ENCODE results near the gene GPD1L. TPM values are rescaled to one million over a fixed set of nuclear protein-coding genes. Genes with fewer than 3 reads are reported as not detected.

The GPD1L gene
- total and polyA plus RNA-seq, 2 of the 13 experiments (the other 11 are each of a cell fraction or from before 2014, with no cell fraction given): 4.9 to 13.7 TPM

- Histone ChIP-seq H3K79me2 (ENCODE audit: insufficient read depth, low read length) (no peaks in the 10 kb centered on the region), H3K9ac (ENCODE audit: insufficient read depth, low read depth, low read length) (no peak overlapping the region), H4K20me1 (ENCODE audit: insufficient read depth, low read length) (no peaks in the 10 kb centered on the region), H3K36me3 (replicated peaks in 1 of 2; ENCODE audit: control insufficient read depth in 1 of 2, insufficient read depth in 2 of 2, low read length in 2 of 2) (no peaks in the 10 kb centered on the region), H3K9me3 (ENCODE audit: low read length) (0 out of 2 replicates have a peak, but pooled peaks cover 6% of the 10 kb centered on the region), H3K27me3 (ENCODE audit: control insufficient read depth in 1 of 2, insufficient read depth in 2 of 2, low read length in 2 of 2) (no peaks in the 10 kb centered on the region), H3K4me1 (ENCODE audit: insufficient read depth, low read length) (peaks cover 47% of the 10 kb centered on the region), H3K4me2 (ENCODE audit: low read depth, low read length) (no peak overlapping the region), H3K27ac (ENCODE audit: extremely low read length, insufficient read depth, low read length) (peak overlapping the region; percentile 58), H2AFZ (ENCODE audit: low read length) (no peak overlapping the region), H3K4me3 (replicated peaks in 1 of 3; ENCODE audit: insufficient read depth in 1 of 3, low read depth in 2 of 3, low read length in 3 of 3) (no peak overlapping the region)
- FAIRE-seq: no peak
- TF ChIP-seq, protein P1, sequence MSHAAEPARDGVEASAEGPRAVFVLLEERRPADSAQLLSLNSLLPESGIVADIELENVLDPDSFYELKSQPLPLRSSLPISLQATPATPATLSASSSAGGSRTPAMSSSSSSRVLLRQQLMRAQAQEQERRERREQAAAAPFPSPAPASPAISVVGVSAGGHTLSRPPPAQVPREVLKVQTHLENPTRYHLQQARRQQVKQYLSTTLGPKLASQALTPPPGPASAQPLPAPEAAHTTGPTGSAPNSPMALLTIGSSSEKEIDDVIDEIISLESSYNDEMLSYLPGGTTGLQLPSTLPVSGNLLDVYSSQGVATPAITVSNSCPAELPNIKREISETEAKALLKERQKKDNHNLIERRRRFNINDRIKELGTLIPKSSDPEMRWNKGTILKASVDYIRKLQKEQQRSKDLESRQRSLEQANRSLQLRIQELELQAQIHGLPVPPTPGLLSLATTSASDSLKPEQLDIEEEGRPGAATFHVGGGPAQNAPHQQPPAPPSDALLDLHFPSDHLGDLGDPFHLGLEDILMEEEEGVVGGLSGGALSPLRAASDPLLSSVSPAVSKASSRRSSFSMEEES (CRISPR knock-in tag; IDR thresholded peaks at IDR 0.05): no peak
- TF ChIP-seq ZNF598 (CRISPR knock-in tag; IDR thresholded peaks at IDR 0.05; ENCODE audit: borderline replicate concordance): no peak
- no peak for TF ChIP-seq MAFK (conservative IDR thresholded peaks at IDR 0.05 in 1 of 2, IDR thresholded peaks at IDR 0.05 in 1 of 2; ENCODE audit: low read length in 2 of 2)
- no peak for TF ChIP-seq JUND (CRISPR knock-in tag; IDR thresholded peaks at IDR 0.05)
- TF ChIP-seq KLF16 (CRISPR knock-in tag; IDR thresholded peaks at IDR 0.05): no peak
- TF ChIP-seq ZNF567 (CRISPR knock-in tag; IDR thresholded peaks at IDR 0.05; ENCODE audit: borderline replicate concordance): no peak
- TF ChIP-seq BATF2 (CRISPR knock-in tag; IDR thresholded peaks at IDR 0.05): no peak
- TF ChIP-seq, protein P2, sequence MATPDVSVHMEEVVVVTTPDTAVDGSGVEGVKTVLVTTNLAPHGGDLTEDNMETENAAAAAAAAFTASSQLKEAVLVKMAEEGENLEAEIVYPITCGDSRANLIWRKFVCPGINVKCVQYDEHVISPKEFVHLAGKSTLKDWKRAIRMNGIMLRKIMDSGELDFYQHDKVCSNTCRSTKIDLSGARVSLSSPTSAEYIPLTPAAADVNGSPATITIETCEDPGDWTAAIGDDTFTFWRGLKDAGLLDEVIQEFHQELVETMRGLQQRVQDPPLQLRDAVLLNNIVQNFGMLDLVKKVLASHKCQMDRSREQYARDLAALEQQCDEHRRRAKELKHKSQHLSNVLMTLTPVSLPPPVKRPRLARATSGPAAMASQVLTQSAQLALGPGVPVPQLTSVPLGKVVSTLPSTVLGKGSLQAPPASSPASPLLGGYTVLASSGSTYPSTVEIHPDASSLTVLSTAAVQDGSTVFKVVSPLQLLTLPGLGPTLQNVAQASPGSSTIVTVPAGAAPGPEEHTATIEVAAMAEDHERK (CRISPR knock-in tag; IDR thresholded peaks at IDR 0.05; ENCODE audit: low read depth): no peak
- TF ChIP-seq ATRX (CRISPR knock-in tag; IDR thresholded peaks at IDR 0.05; ENCODE audit: borderline replicate concordance): no peak
- TF ChIP-seq RBM39 (IDR thresholded peaks at IDR 0.05; ENCODE audit: low read depth, low read length, poor library complexity, severe bottlenecking): no peak
- intact Hi-C loops (cut with micrococcal nuclease; ENCODE audit: unreplicated experiment) (no loop called here), in situ Hi-C loops (cut with HindIII; ENCODE audit: extremely low pct_ligation_motif_present, low pct_unique_long_range_greater_than_20kb) (loop anchor here (25.0 kb wide), 1 partner anchor 447 kb away; no protein-coding TSS in a partner anchor)
- POLR2A ChIA-PET: interaction anchor here (2.0 to 4.0 kb wide), 2 partner anchors 20 to 24 kb away, joined by 5 to 32 read pairs; partner anchors contain the start of gene CMTM8
- no TSS peak for BruUV-seq (replicated peaks)
- no peak for ATAC-seq
- 88% methylated on average over 2 of the region's 2 CpGs for WGBS (ENCODE audit: low lambda C conversion rate)
- CTCF ChIA-PET (ENCODE audit: low intra/inter-chr PET ratio, low total read pairs): no interaction called here
- no peak for DNase-seq (ENCODE audit: low spot score)
Measured at GRCh38 chr3:32215185-32215584, 108.8 kb downstream of the GPD1L start.
